ENCODE results near the gene SBF2.

DNA sequence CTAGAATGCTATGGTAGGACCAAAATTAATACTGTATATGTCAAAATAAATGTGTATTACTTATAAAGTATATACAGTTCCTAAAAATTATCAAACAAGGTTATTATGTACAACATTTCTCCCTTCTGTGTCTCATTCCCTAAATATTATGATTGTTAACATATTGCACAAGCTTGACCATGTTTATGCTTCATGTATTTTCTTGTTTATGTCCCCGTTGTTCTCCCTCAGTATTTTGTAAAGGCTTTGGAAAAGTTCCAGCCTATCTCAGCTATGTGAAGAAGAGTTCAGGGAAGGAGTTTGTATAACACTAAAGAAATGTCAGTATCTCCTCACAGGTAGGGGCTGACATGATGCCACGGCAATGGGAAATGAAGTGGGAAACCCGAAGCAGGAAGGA lies 30.5 kb upstream of the SBF2 start:
- TF ChIP-seq TAF15 (IDR thresholded peaks at IDR 0.05; ENCODE audit: low read depth, low read length), result no peak
- TF ChIP-seq SIN3A (IDR thresholded peaks at IDR 0.05; ENCODE audit: borderline replicate concordance in 2 of 2, control insufficient read depth in 1 of 2, low read depth in 2 of 2, low read length in 2 of 2), result no peak
- TF ChIP-seq ZKSCAN1 (IDR thresholded peaks at IDR 0.05; ENCODE audit: low read depth, low read length), result no peak
- TF ChIP-seq KDM5B (IDR thresholded peaks at IDR 0.05; ENCODE audit: insufficient replicate concordance, low read depth, low read length), result no peak
- TF ChIP-seq ZNF384 (IDR thresholded peaks at IDR 0.05; ENCODE audit: low read depth, low read length), result no peak
- TF ChIP-seq, protein P1, sequence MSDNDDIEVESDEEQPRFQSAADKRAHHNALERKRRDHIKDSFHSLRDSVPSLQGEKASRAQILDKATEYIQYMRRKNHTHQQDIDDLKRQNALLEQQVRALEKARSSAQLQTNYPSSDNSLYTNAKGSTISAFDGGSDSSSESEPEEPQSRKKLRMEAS (CRISPR knock-in tag; IDR thresholded peaks at IDR 0.05), result no peak
